HG03159 (cell line): ENCODE results near the gene FEM1B.

Experiments
- ATAC-seq: cut with Tn5 transposase; IDR thresholded peaks from one replicate; pipeline ENCODE4 v1.9.1; 2021; ENCODE audit warnings: mild to moderate bottlenecking, moderate library complexity; ENCODE audit not compliant: unreplicated experiment

FEM1B gene

GRCh38 chr15:68258692-68259091 is 18.9 kb upstream of the FEM1B start:
- ATAC-seq = no peak

GRCh38 chr15:68259883-68260282 is 17.7 kb upstream of the FEM1B start:
- no peak for ATAC-seq

DNA sequence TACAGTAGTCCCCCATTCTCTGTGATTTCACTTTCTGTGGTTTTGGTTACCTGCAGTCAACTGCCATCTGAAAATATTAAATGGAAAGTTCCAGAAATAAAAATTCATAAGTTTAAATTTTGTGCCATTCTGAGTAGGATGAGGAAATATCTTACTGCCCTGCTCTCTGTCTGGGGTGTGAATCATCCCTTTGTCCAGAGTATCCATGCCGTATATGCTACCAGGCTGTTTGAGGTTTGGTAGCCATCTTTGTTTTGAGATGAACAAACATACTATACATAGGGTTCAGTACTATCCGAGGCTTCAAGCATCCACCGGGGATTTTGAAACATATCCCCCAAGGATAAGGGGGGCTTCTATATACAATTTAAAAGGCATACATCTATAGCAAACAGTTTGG is 16.3 kb upstream of the FEM1B start:
- no peak for ATAC-seq

GRCh38 chr15:68261980-68262379 is 15.6 kb upstream of the FEM1B start:
- ATAC-seq = no peak

- ATAC-seq = no peak
Observed at GRCh38 chr15:68262514-68263356, 14.8 kb upstream of the FEM1B start.

GRCh38 chr15:68264282-68264681 is 13.3 kb upstream of the FEM1B start:
- ATAC-seq = no peak

DNA sequence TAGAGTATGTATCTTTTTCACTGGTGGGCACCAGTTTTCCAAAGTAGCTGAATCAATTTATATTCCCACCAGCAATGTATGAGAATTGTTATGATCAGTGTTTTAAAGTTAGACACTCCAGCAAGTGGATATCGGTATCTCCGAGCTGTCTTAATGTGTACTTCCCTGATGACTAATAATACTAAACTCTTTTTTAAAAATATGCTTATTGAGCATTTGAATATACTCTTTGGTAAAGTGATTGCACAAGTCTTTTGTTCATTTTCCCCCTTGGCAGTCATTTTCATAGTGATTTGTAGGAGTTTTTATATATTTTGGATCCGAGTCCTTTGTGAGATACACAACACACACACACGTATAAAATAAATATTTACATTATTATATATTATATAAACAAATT is 12.5 kb upstream of the FEM1B start:
- ATAC-seq = no peak

GRCh38 chr15:68265674-68266073 is 11.9 kb upstream of the FEM1B start:
- ATAC-seq = no peak

GRCh38 chr15:68268405-68268804 is 9.1 kb upstream of the FEM1B start:
- ATAC-seq = no peak

GRCh38 chr15:68271854-68272471 is 5.6 kb upstream of the FEM1B start:
- ATAC-seq = no peak

- ATAC-seq = no peak
Observed at GRCh38 chr15:68272721-68273271, 4.7 kb upstream of the FEM1B start.

DNA sequence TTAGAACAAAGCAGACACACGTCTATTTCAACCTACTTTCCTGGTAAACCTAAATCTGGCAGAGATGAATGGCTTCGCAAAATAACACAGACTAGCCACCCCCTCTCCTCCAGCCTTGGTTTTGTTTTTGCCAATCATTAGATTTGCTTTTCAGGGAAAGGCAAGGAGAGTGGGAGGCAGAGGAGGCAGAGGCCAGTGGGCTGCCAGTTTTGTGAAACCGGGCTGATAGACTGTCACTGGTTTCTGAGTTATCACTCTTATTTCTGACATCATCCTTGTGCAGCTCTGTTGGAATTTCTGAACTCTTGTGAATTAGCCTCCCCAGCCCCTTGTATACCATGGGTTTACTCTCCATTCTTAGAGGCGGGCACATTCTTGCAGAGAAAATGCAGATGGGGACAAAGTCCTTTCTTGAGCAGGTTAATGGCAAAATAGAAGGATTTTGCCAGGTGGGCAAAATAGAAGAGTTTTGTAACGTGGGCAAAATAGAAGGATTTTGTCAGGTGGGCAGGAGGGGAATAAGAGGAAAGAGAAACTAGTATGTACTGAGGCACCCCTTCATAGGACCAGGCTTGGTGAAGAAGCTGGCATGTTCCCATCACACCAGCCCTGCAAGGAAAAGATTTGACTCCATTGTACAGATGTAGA is 3.2 kb upstream of the FEM1B start:
- ATAC-seq = no peak

DNA sequence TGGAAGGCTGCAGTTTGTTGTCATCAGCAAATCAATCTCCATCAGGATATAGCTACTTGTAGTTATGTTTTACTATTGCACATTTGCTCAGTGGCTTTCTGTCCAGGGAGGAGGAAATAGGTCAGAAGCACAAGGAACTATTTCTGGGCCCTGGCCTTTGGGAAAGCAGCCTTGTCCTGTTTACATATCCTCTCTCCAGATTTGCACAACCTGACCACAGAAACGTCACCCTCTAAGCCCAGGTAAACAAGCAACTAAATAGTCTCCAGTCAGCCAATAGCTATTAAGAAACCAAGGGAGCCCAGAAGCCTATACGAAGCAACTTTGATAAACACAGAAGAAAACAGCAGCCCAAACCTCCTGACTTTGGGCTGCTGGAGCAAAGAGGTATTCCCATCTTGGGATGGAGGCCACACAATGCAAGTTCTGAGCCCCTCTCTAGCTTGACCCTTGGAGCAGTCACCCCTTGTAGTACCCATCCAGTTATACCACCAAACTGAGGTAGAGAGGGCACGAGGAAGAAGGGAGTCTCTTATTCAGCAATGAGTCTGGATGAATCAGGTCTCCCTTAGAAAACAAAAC is 2.3 kb upstream of the FEM1B start:
- no peak for ATAC-seq

DNA sequence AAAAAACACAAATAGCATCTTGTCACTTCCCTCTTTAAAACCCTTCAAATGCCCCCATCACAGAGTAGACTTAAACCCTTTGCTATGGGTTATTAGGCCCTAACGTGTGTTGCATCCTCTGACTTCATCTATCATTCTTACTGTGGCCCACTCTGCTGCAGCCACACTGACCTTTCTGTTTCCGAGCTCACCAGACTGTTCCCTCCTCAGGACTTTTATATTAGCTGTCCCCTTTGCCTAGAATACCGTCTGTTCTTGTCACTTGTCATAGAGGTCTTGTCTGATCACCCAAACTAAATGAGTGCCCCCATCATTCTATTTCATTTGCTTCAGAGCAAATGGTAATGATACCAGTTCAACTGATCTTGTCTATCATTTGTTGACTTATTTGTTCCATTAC is 877 bp upstream of the FEM1B start:
- ATAC-seq = no peak

GRCh38 chr15:68277131-68277602 is 378 bp upstream of the FEM1B start:
- peak; percentile 16 for ATAC-seq

DNA sequence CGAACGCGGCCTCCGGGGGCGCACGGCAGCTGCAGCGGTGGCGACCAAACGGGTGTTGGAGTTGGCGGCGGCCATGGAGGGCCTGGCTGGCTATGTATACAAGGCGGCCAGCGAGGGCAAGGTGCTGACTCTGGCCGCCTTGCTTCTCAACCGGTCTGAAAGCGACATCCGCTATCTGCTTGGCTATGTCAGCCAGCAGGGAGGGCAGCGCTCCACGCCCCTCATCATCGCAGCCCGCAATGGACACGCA is 725 bp downstream of the FEM1B start:
- no peak for ATAC-seq

DNA sequence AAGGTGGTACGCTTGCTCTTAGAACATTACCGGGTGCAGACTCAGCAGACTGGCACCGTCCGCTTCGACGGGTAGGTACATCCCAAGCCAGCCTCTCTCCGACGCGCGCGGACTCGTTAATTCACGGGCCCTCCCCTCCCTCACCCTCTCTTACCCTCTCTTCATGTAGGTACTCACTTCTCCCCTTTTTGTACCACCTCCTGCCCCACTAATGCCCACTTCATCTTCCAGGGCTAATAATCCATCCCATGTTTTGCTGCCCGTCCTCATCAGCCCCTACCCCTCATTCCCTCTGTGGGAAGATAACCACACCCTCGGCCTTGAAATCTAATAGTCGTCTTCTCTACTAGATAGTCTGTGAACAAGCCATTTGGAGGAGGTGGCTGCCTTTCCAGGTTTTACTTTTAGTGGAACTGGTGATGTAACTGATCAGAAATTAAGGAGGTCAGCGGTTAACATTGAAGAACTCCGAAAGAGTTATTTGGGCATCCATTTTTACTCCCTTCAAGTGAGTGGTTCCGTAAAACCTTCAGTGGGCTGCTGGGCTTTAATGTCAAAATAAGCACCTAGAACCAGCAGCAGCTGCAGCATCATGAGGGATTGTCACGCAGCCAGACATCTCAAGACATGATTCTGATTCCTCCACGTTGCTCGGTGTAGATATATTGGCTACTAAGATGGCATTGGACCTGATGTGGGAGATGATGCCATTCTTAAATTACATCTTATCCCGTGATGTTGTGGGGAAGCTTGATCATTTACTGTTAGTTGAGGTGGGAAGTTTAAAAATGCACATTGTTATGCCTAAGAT is 1.3 kb downstream of the FEM1B start:
- no peak for ATAC-seq

GRCh38 chr15:68279779-68280753 is 2.5 kb downstream of the FEM1B start:
- ATAC-seq = no peak

DNA sequence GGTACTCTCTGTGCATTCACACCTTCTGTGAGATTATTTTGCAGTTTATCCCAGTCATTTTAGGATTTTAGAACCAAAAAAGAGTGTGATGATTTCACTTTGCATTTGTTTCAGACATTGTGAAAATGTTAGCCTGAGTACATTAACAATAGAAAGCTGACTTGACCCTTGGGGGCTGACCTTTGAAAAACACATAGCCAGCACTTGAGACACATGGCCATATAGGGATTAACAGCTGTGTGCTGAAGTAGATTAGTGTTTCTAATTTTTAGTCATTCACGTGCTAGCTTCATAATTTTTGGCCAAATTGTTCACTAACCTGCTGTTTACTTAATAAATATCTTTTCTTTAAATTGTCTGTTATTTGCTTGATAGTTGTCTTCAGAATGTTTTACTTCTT is 3.5 kb downstream of the FEM1B start:
- no peak for ATAC-seq

GRCh38 chr15:68283401-68283800 is 5.9 kb downstream of the FEM1B start:
- no peak for ATAC-seq
